NT2/D1 (cell line): ENCODE measurements around the gene THOP1.

Experiments used
- DNase-seq: peaks from one replicate; pipeline ENCODE4 v3.0.0-alpha.2; 2011; ENCODE audit warnings: low read depth, low spot score
- H3K27me3 ChIP-seq: 2 replicates; pipeline ENCODE4 v1.6.0; 2011; ENCODE audit warnings: mild to moderate bottlenecking; ENCODE audit not compliant: insufficient read length, insufficient read depth
- H3K36me3 ChIP-seq: 2 replicates; pipeline ENCODE4 v1.6.1; 2011; ENCODE audit warnings: mild to moderate bottlenecking, low read length, mixed read lengths; ENCODE audit not compliant: insufficient read depth, insufficient read length
- H3K4me1 ChIP-seq: 2 replicates; pipeline ENCODE4 v1.5.1; 2011; ENCODE audit not compliant: insufficient read depth, insufficient read length
- H3K4me3 ChIP-seq: 2 replicates; pipeline ENCODE4 v1.5.1; 2011; ENCODE audit warnings: low read depth; ENCODE audit not compliant: insufficient read length
- H3K9ac ChIP-seq: 2 replicates; pipeline ENCODE4 v1.6.0; 2011; ENCODE audit warnings: low read depth; ENCODE audit not compliant: insufficient read length
- H3K9me3 ChIP-seq: 2 replicates; pipeline ENCODE4 v1.5.1; 2011; ENCODE audit warnings: mild to moderate bottlenecking, low read length; ENCODE audit not compliant: insufficient read depth
- SUZ12 ChIP-seq: IDR thresholded peaks from 2 replicates; pipeline ENCODE4 v1.6.1; 2011; ENCODE audit not compliant: insufficient read length, insufficient read depth; ENCODE audit errors: extremely low read depth
- YY1 ChIP-seq: IDR thresholded peaks from 2 replicates; pipeline ENCODE4 v1.6.1; 2011; ENCODE audit not compliant: insufficient read length, insufficient read depth
- ZNF274 ChIP-seq: IDR thresholded peaks from 2 replicates; pipeline ENCODE4 v1.6.1; 2011; ENCODE audit warnings: mild to moderate bottlenecking, low read depth, low read length

Gene THOP1

DNA sequence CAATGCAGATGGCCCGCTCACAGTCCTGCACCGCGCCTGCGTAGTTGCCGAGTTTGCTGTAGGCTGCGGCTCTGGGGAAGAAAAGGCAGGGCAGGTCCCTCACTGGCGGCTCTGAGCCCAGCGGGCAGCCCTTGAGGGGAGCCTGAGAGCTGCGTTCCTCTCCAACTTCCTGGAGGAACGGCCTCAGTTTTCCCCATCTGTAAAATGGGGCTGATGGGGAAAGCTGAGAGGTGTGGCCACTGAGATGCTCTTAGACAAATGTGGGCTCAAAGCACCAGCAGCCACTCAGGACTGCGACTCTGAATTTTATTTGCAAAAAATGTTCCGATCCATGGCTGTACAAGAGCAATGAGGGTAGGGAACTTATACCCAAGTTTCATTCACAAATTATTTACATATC is 21.6 kb upstream of the THOP1 start:
- no peak for DNase-seq
- TF ChIP-seq YY1 = no peak
- TF ChIP-seq SUZ12 = no peak
- TF ChIP-seq ZNF274 = no peak
- Histone ChIP-seq H3K9me3 (no peaks in the 10 kb centered on the region), H3K4me3 (no peak overlapping the region), H3K36me3 (peaks cover 95% of the 10 kb centered on the region), H3K4me1 (peaks cover 17% of the 10 kb centered on the region), H3K27me3 (no peaks in the 10 kb centered on the region), H3K9ac (no peak overlapping the region)

DNA sequence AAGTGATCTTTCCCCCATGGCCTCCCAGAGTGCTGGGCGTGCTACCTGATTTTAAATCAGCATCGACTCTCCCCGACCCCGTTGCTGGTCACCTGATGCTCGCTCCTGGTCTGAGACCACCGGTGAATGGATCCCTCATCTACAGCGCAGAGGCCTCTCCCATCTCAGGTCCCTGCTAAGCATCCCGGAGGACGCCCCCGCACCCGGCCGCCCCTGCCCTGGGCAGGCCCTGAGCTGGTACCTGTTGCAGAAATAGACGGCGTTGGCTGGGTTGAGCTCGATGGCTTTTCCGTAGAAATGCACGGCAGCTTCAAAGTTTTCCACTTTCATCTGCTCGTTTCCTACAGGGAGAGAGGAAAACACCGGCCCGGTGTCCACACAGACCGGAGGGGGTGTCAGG is 20.4 kb upstream of the THOP1 start:
- Histone ChIP-seq H3K4me3 (no peak overlapping the region), H3K9me3 (no peaks in the 10 kb centered on the region), H3K27me3 (no peaks in the 10 kb centered on the region), H3K4me1 (peaks cover 18% of the 10 kb centered on the region), H3K36me3 (peaks cover 93% of the 10 kb centered on the region), H3K9ac (no peak overlapping the region)
- no peak for DNase-seq
- TF ChIP-seq YY1 = no peak
- no peak for TF ChIP-seq SUZ12
- no peak for TF ChIP-seq ZNF274

DNA sequence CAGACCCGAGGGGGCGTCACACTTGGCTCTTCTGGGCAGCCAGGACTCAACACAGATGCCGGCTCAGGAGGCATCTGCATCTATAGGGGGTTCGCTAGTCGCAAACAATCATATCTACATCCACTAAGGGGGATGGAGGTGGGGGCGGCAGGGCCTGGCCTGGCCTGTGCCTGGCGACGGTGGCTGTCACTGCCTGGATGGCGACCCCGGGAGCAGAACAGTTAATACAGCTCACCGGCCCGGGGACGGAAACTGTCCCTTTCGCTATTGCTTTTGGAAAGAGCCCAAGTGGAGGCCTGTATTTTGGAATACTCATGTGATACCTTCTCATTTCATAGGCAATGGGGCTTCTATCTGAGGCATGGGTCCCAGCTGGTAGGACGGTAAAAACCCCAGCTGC is 19.9 kb upstream of the THOP1 start:
- TF ChIP-seq SUZ12 (no peak), ZNF274 (no peak), YY1 (no peak)
- Histone ChIP-seq H3K9ac (no peak overlapping the region), H3K4me1 (peaks cover 20% of the 10 kb centered on the region), H3K27me3 (no peaks in the 10 kb centered on the region), H3K36me3 (peaks cover 95% of the 10 kb centered on the region), H3K4me3 (no peak overlapping the region), H3K9me3 (no peaks in the 10 kb centered on the region)
- no peak for DNase-seq

DNA sequence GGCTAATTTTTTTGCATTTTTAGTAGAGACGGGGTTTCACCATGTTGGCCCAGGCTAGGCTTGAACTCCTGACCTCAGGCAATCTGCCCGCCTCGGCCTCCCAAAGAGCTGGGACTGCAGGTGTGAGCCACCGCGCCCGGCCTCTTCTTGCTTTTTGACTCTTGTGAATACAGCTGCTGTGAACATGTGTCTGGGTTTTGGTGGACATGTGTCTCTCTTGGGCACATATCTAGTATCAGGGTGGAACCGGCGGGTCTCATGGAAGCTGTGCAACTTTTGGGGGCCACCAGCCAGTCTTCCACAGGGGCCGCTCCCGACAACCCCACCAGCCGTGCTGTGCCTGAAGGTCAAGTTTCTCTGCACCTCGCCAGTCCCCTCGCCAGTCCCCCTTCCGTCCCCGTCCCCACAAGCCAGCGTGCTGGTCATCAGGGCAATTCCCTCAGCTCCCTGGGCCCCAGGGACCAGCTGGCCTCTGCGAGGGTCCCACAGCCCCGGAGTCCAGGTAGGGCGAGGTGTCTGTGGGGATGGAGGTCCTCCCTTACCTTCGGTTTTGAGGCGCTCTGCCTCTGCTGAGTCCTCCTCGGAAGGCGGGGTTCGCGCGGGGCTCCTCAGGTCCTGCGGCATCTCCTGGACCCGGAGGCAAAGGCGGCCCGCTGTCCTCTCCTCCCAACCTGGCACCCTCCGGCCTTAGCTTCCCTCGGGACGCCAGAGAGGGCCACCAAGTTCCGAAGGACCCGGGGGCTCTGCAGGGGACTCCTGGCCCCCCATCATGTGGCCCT is 18.5 kb upstream of the THOP1 start:
- Histone ChIP-seq H3K4me1 (peaks cover 21% of the 10 kb centered on the region), H3K9me3 (no peaks in the 10 kb centered on the region), H3K9ac (peak overlapping the region; percentile 10), H3K36me3 (peaks cover 94% of the 10 kb centered on the region), H3K4me3 (no peak overlapping the region), H3K27me3 (no peaks in the 10 kb centered on the region)
- no peak for TF ChIP-seq SUZ12
- no peak for DNase-seq

DNA sequence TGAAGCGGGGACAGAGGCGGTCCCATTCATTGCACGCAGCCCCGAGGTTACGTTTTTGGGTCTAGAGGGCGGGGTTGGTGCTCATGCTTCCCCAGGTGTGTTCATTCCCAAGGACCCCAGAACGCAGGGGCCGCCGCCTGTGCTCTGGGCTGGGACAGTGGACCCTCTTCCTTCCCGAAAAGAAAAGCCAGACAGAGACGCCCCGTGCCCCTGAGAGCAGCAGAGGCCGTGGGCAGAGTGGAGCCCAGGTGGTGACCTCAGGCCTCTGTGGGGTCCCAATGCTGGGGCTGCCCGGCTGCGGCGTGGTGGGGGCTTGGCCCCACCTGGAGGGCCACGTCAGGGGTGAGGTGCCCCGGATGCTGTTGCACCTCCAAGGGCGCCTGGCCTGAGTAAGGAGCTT is 17.6 kb upstream of the THOP1 start:
- DNase-seq = no peak
- Histone ChIP-seq H3K9me3 (no peaks in the 10 kb centered on the region), H3K36me3 (peaks cover 92% of the 10 kb centered on the region), H3K9ac (no peak overlapping the region), H3K4me1 (peaks cover 16% of the 10 kb centered on the region), H3K27me3 (no peaks in the 10 kb centered on the region), H3K4me3 (no peak overlapping the region)
- no peak for TF ChIP-seq SUZ12
- TF ChIP-seq YY1 = no peak
- TF ChIP-seq ZNF274 = no peak

DNA sequence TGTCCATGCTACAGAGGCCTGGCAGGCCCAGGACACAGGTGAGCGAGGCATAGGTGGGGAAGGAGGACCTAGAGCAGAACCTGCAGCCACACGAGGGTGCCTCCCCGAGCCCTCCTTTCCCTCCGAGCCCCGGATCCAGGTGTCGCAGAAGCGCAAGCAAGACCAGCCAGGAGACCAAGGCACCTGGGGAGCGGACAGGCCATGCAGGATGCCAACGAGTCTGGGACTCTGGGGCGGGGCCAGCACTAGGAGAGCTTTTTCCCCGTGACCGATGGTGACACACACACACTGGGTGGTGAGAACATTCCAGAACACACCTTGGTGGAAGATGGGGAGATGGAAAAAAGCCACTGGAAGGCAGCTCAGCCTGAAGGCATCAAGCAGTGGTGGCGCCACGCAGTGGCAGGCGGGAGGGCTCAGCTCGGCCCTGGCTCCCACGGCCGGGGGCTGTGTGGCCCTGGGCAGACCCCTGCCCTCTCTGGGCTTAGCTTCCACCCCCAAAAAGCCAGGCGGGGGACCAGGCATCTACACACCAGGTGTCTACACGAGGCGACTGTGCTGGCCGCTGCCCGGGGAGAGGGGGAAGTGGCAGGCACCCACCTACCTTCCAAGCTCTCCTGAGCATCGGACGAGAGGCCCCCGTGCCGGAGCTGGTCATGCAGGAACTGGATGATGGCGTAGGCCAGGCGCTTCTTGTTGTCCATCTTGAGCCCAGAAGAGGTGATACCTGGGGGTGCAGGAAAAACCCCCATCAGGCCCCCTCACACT is 16.8 kb upstream of the THOP1 start:
- no peak overlapping the region for H3K4me3 ChIP-seq
- peaks cover 84% of the 10 kb centered on the region for H3K36me3 ChIP-seq
- DNase-seq = no peak
- no peak overlapping the region for H3K9ac ChIP-seq
- H3K9me3 ChIP-seq = no peaks in the 10 kb centered on the region
- peaks cover 7% of the 10 kb centered on the region for H3K4me1 ChIP-seq
- TF ChIP-seq ZNF274 = no peak
- TF ChIP-seq YY1 = no peak
- TF ChIP-seq SUZ12 = no peak
- no peaks in the 10 kb centered on the region for H3K27me3 ChIP-seq

DNA sequence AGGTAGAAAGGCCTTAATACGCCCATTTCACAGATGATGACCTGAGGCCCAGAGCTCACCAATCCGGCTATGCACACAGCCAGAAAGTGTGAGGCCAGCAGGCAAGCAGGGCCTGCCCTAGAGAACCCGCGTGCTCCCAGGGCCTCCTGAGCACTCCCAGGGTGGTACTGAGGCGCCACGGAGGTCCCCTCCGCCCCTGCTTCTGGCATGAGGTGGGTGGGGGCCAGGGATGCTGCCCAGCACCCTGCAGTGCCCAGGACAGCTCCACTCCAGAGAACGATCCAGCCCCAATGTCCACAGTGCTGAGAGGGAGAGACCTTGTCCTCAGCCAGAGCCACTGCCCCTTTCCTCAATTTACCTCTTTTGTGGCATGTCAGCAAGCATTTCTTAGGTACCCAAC is 16.1 kb upstream of the THOP1 start:
- Histone ChIP-seq H3K9ac (no peak overlapping the region), H3K9me3 (no peaks in the 10 kb centered on the region), H3K36me3 (peaks cover 81% of the 10 kb centered on the region), H3K4me3 (no peak overlapping the region), H3K4me1 (peaks cover 9% of the 10 kb centered on the region), H3K27me3 (no peaks in the 10 kb centered on the region)
- no peak for DNase-seq
- TF ChIP-seq SUZ12 (no peak), YY1 (no peak), ZNF274 (no peak)
